GM18519 (cell line): ENCODE results near the gene PHF1.

Experiments used
- ATAC-seq: cut with Tn5 transposase; IDR thresholded peaks from one replicate; pipeline ENCODE4 v1.9.1; 2021; ENCODE audit warnings: mild to moderate bottlenecking, moderate library complexity; ENCODE audit not compliant: unreplicated experiment, low FRiP score

PHF1 gene

DNA sequence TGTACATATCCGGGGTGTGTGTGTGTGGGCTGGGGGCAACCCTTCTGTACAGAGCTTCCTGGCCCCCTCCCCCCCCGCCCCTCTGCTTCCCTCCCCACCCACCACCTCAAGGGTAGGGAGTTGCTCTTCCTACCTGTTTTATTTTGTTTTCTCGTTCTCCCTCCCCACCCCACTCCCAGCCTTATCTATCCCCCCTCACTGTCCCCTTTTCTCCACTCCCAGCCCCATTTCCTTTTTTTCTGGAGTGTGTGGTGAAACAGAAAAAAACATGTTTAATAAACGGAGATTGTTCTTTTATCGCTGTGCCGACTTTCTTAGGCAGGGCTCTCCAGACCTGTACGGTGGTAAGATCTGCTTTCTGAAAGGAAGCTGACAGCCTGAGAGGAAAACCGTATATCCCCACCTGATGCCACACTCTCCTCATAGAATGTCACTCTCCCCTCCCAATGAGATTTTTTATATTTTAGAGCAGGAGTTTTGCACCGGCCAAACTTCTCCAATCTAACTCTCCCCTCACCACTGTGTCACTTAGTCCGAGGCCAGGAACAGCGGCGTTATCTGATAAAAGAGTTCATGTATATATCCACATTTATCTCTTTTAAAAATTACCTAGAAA is 42.7 kb downstream of the PHF1 start:
- ATAC-seq: no peak

- ATAC-seq: peak; percentile 96
These were observed 43.5 kb downstream of the PHF1 start, which contains the start of gene ZBTB9 for GRCh38 chr6:33454009-33454946. Gene ZBTB9 (plus strand): TSS chr6:33454576. CDS start chr6:33455101, 525 bp downstream.

- no peak for ATAC-seq
These were observed 44.2 kb downstream of the PHF1 start for GRCh38 chr6:33455051-33455450.

DNA sequence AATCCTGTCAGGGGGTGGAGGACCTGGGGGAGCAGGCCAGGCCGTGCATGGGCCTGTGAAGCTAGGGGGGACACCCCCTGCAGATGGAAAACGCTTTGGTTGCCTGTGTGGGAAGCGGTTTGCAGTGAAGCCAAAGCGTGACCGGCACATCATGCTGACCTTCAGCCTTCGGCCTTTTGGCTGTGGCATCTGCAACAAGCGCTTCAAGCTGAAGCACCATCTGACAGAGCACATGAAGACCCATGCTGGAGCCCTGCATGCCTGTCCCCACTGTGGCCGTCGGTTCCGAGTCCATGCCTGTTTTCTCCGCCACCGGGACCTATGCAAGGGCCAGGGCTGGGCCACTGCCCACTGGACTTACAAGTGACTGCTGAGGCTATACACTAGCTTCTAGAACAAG is 45.3 kb downstream of the PHF1 start:
- no peak for ATAC-seq

GRCh38 chr6:33458676-33459075 is 47.9 kb downstream of the PHF1 start:
- ATAC-seq: no peak

GRCh38 chr6:33459226-33459625 is 48.4 kb downstream of the PHF1 start:
- ATAC-seq: no peak
